Activated naive CD4-positive, alpha-beta T cell treated with anti-CD3 and anti-CD28 coated beads, Interleukin-2, amount 50 U/mL, for 24 hours (primary cell): ENCODE measurements around the gene PALS2.

Source experiments
- H3K27ac Mint-ChIP-seq: one replicate; pipeline ENCODE4 v1.8.0; 2021; ENCODE audit warnings: mild to moderate bottlenecking, mixed read lengths
- H3K27me3 Mint-ChIP-seq: one replicate; pipeline ENCODE4 v1.8.0; 2021; ENCODE audit warnings: mixed read lengths
- H3K36me3 Mint-ChIP-seq: one replicate; pipeline ENCODE4 v1.8.0; 2021; ENCODE audit warnings: mixed read lengths
- H3K4me1 Mint-ChIP-seq: one replicate; pipeline ENCODE4 v1.8.0; 2021; ENCODE audit warnings: mixed read lengths
- H3K4me3 Mint-ChIP-seq: one replicate; pipeline ENCODE4 v1.8.0; 2021; ENCODE audit warnings: mild to moderate bottlenecking, mixed read lengths
- H3K9me3 Mint-ChIP-seq: one replicate; pipeline ENCODE4 v1.8.0; 2021; ENCODE audit warnings: mixed read lengths

Gene PALS2

DNA sequence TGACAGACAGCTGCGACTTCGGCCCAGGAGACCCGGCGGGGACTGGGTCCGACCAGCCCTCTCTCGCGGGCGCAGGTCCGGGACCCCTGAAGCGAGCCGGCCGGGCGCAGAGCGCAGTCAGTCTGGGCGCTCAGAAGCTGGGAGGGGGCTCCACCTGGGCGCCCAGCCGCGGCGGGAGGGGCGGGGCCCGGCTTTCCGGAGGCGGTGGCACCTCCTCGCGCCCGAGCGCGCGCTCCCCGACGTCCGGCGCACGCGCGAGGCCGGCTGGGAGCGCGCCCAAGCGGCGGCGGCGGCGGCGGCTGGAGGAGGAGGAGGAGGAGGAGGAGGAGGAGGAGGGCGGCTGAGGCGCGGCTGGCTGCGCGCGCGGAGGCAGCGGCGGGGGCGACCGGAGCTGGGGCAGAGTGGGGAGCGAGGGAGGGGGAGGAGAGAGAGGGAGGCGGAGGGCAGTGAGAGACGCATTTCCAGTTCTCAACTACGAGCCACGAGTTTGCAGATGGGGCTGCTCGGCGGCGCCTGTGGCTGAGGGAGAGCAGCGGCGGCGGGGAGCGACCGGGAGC lies at the start of gene PALS2:
TSS of gene PALS2 (plus strand) at position 456 of the 557 bp plus-strand sequence. CDS start 50,216 bp downstream, outside the sequence.
- H3K4me3 Mint-ChIP-seq, result peak within 1 kb of the TSS; percentile 95
- no peaks in the 10 kb centered on the region for H3K27me3 Mint-ChIP-seq
- peaks cover 47% of the 10 kb centered on the region for H3K4me1 Mint-ChIP-seq

DNA sequence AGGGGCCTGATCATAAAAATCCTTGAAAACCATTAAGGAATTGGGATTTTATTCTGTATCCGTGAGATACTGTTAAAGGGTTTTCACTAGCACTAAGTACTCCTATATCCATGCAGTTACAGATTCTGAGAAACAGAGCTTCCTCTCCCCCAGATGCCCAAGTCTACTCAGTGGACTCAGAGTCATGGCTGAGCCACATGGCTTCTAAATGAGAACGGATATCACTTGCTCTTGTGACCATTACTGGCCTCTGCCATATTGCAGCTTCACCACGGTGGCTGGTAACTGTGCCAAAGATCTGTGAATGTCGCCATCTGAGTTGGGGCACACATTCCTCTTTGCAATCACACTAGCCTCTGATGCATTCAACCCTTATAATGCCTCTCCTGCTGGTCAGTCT lies 42.0 kb upstream of the PALS2 start:
- Mint-ChIP-seq H3K27ac (no peak overlapping the region), H3K27me3 (no peaks in the 10 kb centered on the region), H3K4me3 (no peak overlapping the region), H3K4me1 (no peaks in the 10 kb centered on the region), H3K36me3 (no peaks in the 10 kb centered on the region), H3K9me3 (no peaks in the 10 kb centered on the region)

More for the DNA sequence above, at the start of gene PALS2:
- H3K36me3 Mint-ChIP-seq, result no peaks in the 10 kb centered on the region
- no peaks in the 10 kb centered on the region for H3K9me3 Mint-ChIP-seq
- H3K27ac Mint-ChIP-seq, result peak within 1 kb of the TSS; percentile 94

DNA sequence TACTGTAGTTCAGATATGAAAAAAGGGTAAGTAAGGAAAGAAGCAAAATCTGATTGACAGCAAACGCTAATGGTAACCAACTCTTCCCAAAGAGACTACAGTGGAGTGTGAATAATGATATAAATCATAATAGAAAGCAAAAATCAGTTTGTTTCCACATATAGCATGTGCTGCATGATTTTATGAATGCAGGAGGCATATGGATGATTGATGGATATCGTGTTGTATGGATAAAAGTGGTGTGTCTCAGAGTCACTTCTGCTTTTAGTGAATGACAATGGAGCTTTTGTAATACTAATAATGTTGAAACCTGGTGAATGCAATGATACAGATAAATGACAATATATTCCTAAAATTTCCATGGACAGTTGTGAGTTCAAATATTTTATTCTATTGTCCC lies 36.6 kb upstream of the PALS2 start:
- Mint-ChIP-seq H3K9me3 (no peaks in the 10 kb centered on the region), H3K36me3 (no peaks in the 10 kb centered on the region), H3K27ac (no peak overlapping the region), H3K4me3 (no peak overlapping the region), H3K4me1 (no peaks in the 10 kb centered on the region), H3K27me3 (no peaks in the 10 kb centered on the region)

DNA sequence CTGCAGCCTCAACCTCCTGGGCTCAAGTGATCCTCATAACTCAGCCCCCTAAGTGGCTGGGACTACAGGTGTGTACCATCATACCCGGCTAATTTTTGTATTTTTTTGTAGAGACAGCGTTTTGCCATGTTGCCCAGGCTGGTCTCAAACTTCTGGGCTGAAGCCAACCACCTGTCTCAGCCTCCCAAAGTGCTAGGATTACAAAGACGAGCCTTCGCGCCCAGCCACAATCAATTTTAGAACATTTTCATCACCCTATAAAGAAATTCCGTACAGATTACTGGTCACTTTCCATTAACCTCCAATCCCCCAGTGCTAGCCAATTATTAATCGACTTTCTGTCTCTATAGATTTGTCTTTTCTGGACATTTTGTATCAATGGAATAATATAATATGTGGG lies 32.3 kb upstream of the PALS2 start:
- Mint-ChIP-seq H3K36me3 (no peaks in the 10 kb centered on the region), H3K27me3 (no peaks in the 10 kb centered on the region), H3K4me3 (no peak overlapping the region), H3K4me1 (no peaks in the 10 kb centered on the region), H3K27ac (no peak overlapping the region), H3K9me3 (no peaks in the 10 kb centered on the region)

GRCh38 chr7:24545215-24545614 lies 28.0 kb upstream of the PALS2 start:
- no peak overlapping the region for H3K27ac Mint-ChIP-seq
- H3K4me1 Mint-ChIP-seq, result no peaks in the 10 kb centered on the region
- H3K9me3 Mint-ChIP-seq, result no peaks in the 10 kb centered on the region
- H3K36me3 Mint-ChIP-seq, result no peaks in the 10 kb centered on the region
- H3K4me3 Mint-ChIP-seq, result no peak overlapping the region
- H3K27me3 Mint-ChIP-seq, result no peaks in the 10 kb centered on the region

DNA sequence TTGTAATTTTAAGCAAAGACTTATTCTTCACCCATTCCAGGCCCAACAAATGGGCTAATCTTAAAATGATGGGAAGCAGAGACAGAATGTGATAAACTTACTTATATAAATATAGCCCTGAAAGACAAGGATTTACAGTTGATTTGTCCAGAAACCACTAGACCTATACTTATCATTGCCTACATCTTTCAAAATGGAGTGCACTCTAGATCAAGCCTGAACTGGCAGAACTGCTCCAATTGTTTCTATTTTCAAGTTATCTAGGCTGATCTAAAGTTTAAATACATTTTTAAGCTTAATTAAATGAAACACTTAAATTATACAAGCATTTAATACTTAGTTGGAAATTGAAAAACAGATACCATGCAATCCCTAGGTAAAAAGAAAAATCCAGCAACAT lies 24.9 kb upstream of the PALS2 start:
- Mint-ChIP-seq H3K4me3 (no peak overlapping the region), H3K4me1 (no peaks in the 10 kb centered on the region), H3K27me3 (no peaks in the 10 kb centered on the region), H3K36me3 (no peaks in the 10 kb centered on the region), H3K9me3 (no peaks in the 10 kb centered on the region), H3K27ac (no peak overlapping the region)

- Mint-ChIP-seq H3K4me1 (no peaks in the 10 kb centered on the region), H3K27ac (no peak overlapping the region), H3K27me3 (no peaks in the 10 kb centered on the region), H3K4me3 (no peak overlapping the region), H3K9me3 (no peaks in the 10 kb centered on the region), H3K36me3 (no peaks in the 10 kb centered on the region)
These were observed 23.3 kb upstream of the PALS2 start for GRCh38 chr7:24549991-24550390.

DNA sequence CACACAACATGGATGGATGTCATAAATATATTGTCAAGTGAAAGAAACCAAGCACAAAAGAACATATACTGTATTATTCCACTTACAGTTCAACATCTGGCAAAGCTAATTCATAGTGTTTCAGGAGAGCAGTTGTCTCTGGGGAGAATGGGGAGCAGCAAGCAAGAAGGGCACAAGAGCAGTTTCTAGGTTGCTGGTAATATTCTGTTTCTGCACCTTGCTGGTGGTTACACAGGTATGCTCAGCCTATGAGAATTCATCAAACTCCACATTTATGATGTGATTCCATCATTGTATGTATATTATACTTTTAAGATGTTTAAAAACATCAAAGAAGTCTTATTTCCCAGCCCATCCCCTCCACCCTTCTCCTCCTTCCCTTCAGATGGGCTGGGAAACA lies 18.1 kb upstream of the PALS2 start:
- H3K4me3 Mint-ChIP-seq, result no peak overlapping the region
- H3K27ac Mint-ChIP-seq, result no peak overlapping the region
- H3K27me3 Mint-ChIP-seq, result no peaks in the 10 kb centered on the region
- H3K4me1 Mint-ChIP-seq, result peaks cover 4% of the 10 kb centered on the region
- H3K36me3 Mint-ChIP-seq, result no peaks in the 10 kb centered on the region
- no peaks in the 10 kb centered on the region for H3K9me3 Mint-ChIP-seq

- Mint-ChIP-seq H3K27ac (no peak overlapping the region), H3K27me3 (no peaks in the 10 kb centered on the region), H3K36me3 (no peaks in the 10 kb centered on the region), H3K9me3 (no peaks in the 10 kb centered on the region), H3K4me1 (peaks cover 9% of the 10 kb centered on the region), H3K4me3 (no peak overlapping the region)
These were observed 17.5 kb upstream of the PALS2 start for GRCh38 chr7:24555719-24556118.

DNA sequence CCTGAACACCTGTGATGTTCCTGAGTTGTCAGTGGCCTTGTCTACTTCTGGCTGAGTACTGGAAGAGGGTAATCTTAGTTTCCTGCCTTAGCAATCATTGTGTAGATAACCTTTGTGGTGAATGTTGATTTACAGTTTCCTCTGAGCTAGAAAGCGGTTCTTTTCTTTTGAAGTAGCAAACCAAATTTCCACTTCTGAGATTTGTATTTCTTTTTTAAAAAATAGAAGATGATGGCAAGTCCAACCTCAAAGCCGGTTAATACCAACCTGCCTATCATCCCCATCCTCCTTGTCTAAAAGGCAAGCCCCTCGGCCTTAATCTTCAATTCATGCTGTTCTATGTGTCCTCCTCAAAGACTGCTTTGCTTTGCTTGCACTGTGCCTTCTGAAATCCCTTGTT lies 12.5 kb upstream of the PALS2 start:
- H3K4me1 Mint-ChIP-seq, result peaks cover 22% of the 10 kb centered on the region
- no peaks in the 10 kb centered on the region for H3K27me3 Mint-ChIP-seq
- H3K27ac Mint-ChIP-seq, result peak overlapping the region; percentile 41
- no peaks in the 10 kb centered on the region for H3K36me3 Mint-ChIP-seq
- H3K4me3 Mint-ChIP-seq, result peak overlapping the region; percentile 6
- no peaks in the 10 kb centered on the region for H3K9me3 Mint-ChIP-seq

- H3K27ac Mint-ChIP-seq, result no peak overlapping the region
- H3K4me3 Mint-ChIP-seq, result no peak overlapping the region
- H3K27me3 Mint-ChIP-seq, result no peaks in the 10 kb centered on the region
- no peaks in the 10 kb centered on the region for H3K9me3 Mint-ChIP-seq
- H3K36me3 Mint-ChIP-seq, result no peaks in the 10 kb centered on the region
- H3K4me1 Mint-ChIP-seq, result peaks cover 7% of the 10 kb centered on the region
These were observed 7.0 kb upstream of the PALS2 start for GRCh38 chr7:24566274-24566673.

- Mint-ChIP-seq H3K27ac (no peak overlapping the region), H3K27me3 (no peaks in the 10 kb centered on the region)
These were observed 2.3 kb upstream of the PALS2 start for GRCh38 chr7:24570983-24571382.

GRCh38 chr7:24572016-24572392 lies 1.2 kb upstream of the PALS2 start:
- H3K4me1 Mint-ChIP-seq, result peaks cover 38% of the 10 kb centered on the region
- peak overlapping the region; percentile 92 for H3K27ac Mint-ChIP-seq
- H3K9me3 Mint-ChIP-seq, result no peaks in the 10 kb centered on the region
- no peaks in the 10 kb centered on the region for H3K36me3 Mint-ChIP-seq
- no peaks in the 10 kb centered on the region for H3K27me3 Mint-ChIP-seq
- peak overlapping the region; percentile 87 for H3K4me3 Mint-ChIP-seq

More at GRCh38 chr7:24570983-24571382, 2.3 kb upstream of the PALS2 start:
- H3K36me3 Mint-ChIP-seq, result no peaks in the 10 kb centered on the region
- peaks cover 30% of the 10 kb centered on the region for H3K4me1 Mint-ChIP-seq
- H3K4me3 Mint-ChIP-seq, result no peak overlapping the region
- H3K9me3 Mint-ChIP-seq, result no peaks in the 10 kb centered on the region

DNA sequence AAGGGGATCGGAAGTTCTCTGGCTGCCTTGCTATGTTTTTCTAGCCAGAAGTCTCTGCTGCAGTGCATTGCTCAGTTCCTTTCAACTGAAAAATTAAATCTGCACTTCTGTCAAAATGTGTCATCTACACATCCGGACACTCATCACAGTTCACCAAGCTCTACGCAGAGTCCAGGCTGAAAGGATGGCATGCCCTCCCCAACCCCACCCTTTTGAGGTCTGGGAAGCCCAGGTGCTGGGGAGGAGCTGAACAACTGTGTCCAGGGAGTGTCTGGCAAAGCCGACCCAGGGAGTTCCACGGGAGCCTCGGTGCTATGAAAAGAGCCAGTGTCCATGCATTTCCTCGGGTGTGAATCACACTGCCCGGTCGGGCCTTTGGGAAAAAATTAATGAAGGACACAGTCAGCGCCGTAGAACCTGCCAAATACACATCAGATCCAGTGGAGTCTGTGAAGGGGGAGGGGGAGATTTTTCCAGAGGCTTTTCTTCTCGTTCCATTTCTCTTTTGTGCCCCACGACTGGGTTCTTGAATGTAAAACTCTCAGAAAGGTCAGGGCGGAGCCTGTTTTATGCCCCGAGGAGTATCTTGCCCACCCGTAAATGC lies 757 bp upstream of the PALS2 start:
- no peaks in the 10 kb centered on the region for H3K9me3 Mint-ChIP-seq
- H3K36me3 Mint-ChIP-seq, result no peaks in the 10 kb centered on the region
- H3K27ac Mint-ChIP-seq, result peak overlapping the region; percentile 92
- H3K4me3 Mint-ChIP-seq, result peak overlapping the region; percentile 87
- no peaks in the 10 kb centered on the region for H3K27me3 Mint-ChIP-seq
- peaks cover 41% of the 10 kb centered on the region for H3K4me1 Mint-ChIP-seq

DNA sequence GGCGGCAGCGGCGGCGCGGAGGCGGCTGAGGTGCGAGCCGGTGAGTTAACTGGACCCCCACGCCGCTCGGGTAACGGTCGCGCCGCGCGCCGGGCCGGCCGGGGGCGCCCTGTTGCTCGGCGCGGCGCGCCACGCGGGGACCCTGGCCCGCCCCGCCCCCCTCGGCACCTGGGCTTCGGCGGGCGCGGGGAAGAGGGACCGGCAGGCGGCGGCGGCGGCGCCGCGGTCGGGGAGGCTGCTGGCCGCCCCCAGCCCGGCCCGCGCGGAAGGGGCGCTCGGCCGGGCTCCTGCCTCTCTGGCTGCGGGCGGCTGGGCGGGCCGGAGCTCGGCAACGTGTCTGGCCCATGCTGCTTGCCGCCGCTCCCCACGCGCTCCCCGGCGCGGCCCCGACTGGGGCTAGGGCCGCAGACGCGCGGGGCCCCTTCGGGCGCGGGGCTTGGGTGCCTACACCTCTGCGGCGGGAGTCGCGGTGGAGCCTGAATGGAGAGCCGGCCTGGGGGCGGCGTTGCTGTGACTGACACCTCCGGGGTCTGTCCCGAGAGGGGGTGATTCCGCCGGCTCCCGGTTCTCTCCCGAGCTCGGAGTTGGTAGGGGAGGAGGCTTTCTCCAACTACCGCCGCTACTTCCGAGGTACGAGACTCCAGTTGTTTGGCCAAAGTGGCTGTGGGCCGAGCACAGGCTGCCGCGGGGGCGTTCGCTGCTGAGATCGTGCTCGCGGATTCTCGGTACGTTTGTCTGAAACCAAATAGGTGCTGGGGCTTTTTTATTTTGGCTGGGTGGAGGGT lies 494 bp downstream of the PALS2 start:
- peak overlapping the region; percentile 95 for H3K4me3 Mint-ChIP-seq
- H3K27ac Mint-ChIP-seq, result peak overlapping the region; percentile 94
- H3K4me1 Mint-ChIP-seq, result peaks cover 54% of the 10 kb centered on the region
- no peaks in the 10 kb centered on the region for H3K27me3 Mint-ChIP-seq
- no peaks in the 10 kb centered on the region for H3K9me3 Mint-ChIP-seq
- H3K36me3 Mint-ChIP-seq, result peaks cover 1% of the 10 kb centered on the region

- Mint-ChIP-seq H3K4me3 (peak overlapping the region; percentile 95), H3K27ac (peak overlapping the region; percentile 94), H3K36me3 (peaks cover 1% of the 10 kb centered on the region), H3K27me3 (no peaks in the 10 kb centered on the region), H3K4me1 (peaks cover 60% of the 10 kb centered on the region), H3K9me3 (no peaks in the 10 kb centered on the region)
These were observed 1.1 kb downstream of the PALS2 start for GRCh38 chr7:24574386-24574785.
